Activated T-cell treated with anti-CD3 and anti-CD28 coated beads for 4 hours (primary cell): ENCODE results near the gene SKIC2.

Experiments
- DNase-seq: peaks from one replicate; pipeline ENCODE4 v3.0.0-alpha.2; 2020

SKIC2 gene

DNA sequence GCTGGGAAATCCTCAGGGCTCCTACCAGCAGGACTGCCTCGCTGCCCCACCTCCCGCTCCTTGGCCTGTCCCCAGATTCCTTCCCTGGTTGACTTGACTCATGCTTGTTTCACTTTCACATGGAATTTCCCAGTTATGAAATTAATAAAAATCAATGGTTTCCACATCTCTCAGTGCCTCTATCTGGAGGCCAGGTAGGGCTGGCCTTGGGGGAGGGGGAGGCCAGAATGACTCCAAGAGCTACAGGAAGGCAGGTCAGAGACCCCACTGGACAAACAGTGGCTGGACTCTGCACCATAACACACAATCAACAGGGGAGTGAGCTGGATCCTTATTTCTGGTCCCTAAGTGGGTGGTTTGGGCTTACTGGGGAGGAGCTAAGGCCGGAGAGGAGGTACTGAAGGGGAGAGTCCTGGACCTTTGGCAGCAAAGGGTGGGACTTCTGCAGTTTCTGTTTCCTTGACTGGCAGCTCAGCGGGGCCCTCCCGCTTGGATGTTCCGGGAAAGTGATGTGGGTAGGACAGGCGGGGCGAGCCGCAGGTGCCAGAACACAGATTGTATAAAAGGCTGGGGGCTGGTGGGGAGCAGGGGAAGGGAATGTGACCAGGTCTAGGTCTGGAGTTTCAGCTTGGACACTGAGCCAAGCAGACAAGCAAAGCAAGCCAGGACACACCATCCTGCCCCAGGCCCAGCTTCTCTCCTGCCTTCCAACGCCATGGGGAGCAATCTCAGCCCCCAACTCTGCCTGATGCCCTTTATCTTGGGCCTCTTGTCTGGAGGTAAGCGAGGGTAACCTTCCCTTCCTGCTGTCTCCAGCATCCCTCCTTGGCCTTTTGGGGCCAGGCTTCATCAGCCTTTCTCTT lies 13.2 kb upstream of the SKIC2 start, which contains the start of gene CFB:
Gene CFB, plus strand, starts transcription at position 589 of the 863 bp plus-strand sequence. Its CDS starts 127 bp downstream, at position 716.
- no peak for DNase-seq

- no peak for DNase-seq
Observed at GRCh38 chr6:31946370-31946885, 12.5 kb upstream of the SKIC2 start.

DNA sequence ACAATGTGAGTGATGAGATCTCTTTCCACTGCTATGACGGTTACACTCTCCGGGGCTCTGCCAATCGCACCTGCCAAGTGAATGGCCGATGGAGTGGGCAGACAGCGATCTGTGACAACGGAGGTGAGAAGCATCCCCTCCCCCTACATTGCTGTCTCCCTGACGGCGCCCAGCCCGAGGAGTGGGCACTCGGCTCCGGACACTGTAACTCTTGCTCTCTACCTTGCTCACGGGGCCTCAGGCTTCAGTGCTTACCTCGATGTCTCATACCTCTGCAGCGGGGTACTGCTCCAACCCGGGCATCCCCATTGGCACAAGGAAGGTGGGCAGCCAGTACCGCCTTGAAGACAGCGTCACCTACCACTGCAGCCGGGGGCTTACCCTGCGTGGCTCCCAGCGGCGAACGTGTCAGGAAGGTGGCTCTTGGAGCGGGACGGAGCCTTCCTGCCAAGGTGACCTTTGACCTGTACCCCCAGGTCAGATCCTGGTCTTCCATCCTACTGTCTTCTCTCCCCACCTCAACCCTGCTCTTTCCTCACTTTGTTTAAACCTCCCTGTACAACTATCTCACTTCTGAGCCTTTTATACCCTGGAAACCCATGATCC lies 11.8 kb upstream of the SKIC2 start:
- no peak for DNase-seq

- DNase-seq: no peak
Observed at GRCh38 chr6:31947864-31948263, 11.1 kb upstream of the SKIC2 start.

DNA sequence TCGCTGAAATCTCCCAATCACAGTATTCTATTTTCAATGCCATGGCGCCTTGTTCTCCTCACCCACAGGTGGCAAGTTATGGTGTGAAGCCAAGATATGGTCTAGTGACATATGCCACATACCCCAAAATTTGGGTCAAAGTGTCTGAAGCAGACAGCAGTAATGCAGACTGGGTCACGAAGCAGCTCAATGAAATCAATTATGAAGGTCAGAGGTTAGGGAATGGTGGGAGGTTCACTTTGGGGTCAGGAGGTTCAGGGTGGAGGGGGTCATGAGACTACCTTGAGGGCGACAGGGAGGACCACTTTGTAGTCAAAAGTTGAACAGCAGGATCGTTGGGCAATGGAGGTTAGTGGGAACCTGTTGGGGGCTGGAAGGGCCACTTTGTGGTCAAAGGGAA lies 10.7 kb upstream of the SKIC2 start:
- DNase-seq: no peak

- DNase-seq: no peak
Observed at GRCh38 chr6:31948753-31949413, 10.1 kb upstream of the SKIC2 start.

DNA sequence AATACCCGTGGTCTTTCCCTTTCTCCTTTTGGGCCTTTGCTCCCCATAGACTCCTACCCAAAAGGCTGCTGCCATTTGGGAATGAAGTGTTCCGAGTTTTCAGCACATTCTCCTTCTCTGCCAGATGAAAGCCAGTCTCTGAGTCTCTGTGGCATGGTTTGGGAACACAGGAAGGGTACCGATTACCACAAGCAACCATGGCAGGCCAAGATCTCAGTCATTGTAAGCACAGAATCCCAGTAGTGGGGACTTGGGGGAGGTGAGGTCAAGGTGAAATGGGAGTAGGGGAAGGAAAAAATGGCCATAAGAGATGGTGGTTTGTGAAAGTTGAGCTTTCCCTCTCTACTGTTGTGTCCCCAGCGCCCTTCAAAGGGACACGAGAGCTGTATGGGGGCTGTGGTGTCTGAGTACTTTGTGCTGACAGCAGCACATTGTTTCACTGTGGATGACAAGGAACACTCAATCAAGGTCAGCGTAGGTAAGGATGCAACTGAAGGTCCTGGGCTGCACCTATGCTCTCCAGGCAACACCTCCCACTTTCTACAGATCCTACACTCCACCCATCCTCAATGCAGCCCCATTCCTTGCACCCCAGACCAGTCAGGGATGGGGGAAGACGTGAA lies 8.9 kb upstream of the SKIC2 start:
- DNase-seq: no peak

DNA sequence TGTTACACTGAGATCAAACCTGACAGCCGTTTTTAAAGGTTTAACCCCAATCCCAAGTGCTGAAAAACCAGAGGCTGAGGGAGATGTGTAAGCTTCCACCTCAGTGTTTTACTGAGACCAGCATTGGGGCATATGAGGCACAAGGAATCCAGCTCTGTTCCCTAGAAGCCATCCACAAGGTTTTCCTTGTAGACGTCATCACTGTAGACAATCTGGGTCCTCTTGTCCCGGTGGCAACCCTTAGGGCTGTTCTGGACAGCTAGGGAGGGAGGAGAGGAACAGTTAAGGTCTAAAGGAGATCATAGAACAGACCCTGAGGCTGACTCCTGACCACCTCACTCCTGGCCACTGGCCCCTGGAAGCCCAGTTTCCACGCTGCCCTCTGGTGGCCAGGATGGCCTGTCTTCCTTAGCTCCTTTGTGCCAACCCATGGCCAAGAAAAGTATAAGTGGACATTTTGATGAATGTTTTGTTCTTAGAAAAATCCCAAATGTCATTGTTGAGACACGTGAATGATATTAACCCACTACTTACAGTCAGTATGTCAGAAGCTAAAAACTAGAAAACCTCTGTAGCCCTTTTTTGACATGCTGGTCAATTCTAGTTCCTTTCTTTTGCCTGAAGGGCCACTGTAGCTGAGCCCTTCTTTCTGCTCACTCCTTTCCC lies 6.7 kb upstream of the SKIC2 start:
- no peak for DNase-seq

DNA sequence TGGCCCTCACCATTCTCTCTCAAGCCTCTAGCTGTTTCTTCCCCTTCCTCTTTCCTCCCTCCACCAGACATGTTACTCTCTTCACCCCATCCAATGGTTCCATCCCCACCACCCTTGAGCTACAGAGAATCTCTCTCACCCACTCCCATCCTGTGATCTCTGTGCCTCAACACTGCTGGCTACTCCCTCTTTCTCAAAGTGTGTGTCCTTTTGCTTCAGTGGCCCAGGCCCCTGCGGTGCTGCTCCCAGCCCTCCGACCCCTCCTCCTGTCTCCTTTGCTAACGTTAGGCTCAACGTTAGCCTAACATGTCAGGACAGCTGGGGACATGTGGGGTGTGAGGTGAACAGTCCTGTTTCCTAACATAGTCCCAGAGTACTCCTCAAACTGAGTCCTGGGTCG lies 6.1 kb upstream of the SKIC2 start:
- no peak for DNase-seq

GRCh38 chr6:31954511-31954910 lies 4.5 kb upstream of the SKIC2 start:
- no peak for DNase-seq

- DNase-seq: no peak
Observed at GRCh38 chr6:31956796-31957195, 2.2 kb upstream of the SKIC2 start.

GRCh38 chr6:31958412-31958740 lies 599 bp upstream of the SKIC2 start:
- no peak for DNase-seq

DNA sequence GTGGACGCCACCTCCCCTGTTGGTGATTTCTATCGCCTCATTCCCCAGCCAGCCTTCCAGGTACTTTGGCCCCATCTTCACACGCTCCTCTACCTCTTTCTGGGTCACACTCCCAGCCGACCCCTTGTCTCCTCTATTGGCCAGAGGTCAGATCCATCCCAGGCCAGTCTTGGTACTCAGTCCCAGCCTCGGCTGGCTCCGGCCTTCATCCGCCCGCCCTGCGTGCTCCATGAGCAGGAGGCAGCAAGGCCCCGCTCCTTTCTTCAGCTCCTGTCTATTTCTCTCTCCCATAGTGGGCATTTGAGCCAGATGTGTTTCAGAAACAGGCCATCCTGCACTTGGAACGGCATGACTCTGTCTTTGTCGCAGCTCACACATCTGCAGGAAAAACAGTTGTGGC lies 2.6 kb downstream of the SKIC2 start:
- no peak for DNase-seq

DNA sequence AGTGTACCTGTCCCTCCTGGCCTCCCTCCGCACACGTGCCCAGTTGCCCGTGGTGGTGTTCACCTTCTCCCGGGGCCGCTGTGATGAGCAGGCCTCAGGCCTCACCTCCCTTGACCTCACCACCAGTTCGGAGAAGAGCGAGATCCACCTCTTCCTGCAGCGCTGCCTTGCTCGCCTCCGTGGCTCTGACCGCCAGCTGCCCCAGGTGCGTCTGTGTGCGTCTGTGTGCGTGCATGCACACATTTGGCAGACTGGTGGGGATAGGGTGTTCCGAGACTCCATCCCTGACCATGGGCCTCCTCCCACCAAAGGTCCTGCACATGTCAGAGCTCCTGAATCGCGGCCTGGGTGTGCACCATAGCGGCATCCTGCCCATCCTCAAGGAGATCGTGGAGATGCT lies 4.9 kb downstream of the SKIC2 start:
- DNase-seq: no peak

DNA sequence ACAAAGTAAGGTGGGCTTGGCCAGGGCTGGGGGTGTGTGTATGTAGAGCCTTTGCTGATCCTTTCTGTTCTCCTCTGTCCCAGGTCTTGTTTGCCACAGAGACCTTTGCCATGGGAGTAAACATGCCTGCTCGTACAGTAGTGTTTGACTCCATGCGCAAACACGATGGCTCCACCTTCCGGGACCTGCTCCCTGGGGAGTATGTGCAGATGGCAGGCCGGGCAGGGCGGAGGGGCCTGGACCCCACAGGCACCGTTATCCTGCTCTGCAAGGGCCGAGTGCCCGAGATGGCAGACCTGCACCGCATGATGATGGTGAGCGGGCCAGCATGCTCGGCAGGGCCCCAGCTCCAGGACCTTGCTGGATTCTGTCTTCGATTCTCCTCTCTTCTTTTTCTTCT lies 6.7 kb downstream of the SKIC2 start:
- no peak for DNase-seq

DNA sequence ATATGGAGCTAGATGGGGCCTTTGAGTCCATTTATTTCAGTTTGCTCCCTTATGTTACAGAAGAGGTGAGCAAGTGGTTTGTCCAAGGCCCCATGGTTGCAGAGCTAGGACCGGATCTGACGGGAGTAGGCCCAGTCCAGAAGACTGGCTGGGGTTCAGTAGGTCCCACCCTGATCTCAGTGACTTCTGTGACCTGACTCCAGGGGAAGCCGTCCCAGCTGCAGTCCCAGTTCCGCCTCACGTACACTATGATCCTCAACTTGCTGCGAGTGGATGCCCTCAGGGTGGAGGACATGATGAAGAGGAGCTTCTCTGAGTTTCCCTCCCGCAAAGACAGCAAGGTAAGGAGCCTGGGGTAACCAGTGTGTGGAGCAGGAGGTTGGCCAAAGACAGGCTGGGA lies 7.5 kb downstream of the SKIC2 start:
- DNase-seq: no peak

DNA sequence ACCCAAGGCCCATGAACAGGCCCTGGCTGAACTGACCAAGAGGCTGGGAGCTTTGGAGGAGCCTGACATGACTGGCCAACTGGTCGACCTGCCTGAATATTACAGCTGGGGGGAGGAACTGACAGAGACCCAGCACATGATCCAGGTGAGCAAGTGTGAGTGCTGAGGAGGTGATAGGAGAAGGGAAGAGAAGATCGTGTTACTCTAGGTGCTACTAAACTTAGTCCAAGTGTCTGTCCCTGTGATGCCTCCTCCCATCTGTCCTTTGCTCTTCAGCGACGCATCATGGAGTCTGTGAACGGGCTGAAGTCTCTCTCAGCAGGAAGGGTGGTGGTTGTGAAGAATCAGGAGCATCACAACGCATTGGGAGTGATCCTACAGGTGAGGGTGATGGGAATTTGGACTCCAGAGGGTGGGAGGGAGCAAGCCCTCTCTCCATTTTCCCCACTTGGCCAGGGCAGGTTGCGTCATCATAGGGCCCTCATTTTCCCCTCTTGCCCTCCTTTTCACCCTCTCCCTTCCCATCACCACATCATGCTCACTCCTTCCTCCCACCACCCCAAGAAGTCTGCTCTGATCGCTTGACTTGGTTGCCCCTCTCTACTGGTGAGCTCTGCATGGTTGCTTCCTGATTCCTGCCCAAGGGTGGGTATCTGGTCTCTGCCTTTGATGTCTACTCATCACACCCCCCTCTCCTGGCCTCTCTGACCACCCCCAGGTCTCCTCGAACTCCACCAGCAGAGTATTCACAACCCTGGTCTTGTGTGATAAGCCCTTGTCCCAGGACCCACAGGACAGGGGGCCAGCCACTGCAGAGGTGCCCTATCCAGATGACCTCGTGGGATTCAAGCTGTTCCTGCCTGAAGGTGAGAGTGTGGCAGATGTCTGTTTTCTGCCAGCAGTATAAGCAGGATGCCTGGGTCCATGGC lies 8.3 kb downstream of the SKIC2 start:
- DNase-seq: no peak

- DNase-seq: no peak
Observed at GRCh38 chr6:31967926-31968320, 8.9 kb downstream of the SKIC2 start.

DNA sequence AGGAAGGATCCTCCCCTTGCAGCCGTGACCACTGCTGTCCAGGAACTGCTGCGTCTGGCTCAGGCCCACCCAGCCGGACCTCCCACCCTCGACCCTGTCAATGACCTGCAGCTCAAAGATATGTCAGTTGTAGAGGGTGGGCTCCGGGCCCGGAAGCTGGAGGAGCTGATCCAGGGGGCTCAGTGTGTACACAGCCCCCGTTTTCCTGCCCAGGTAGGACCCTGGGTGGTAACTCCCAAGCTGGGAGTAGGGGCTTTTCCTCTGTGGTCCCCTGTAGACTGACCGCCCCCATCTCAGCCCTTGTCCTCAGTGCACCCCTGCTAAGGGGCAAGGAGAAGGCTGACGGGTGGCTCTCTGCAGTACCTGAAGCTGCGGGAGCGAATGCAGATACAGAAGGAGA lies 9.4 kb downstream of the SKIC2 start:
- no peak for DNase-seq

GRCh38 chr6:31968791-31969711 lies 10.1 kb downstream of the SKIC2 start:
- DNase-seq: no peak
